Measurements from ENCODE around the gene GNAZ.
A peak's percentile ranks its signal among the peaks of the same experiment; 100 is the strongest.

Gene GNAZ

GRCh38 chr22:23146478-23147205 is 76.3 kb downstream of the GNAZ start:
- TF ChIP-seq CTCF (IDR thresholded peaks at IDR 0.05; ENCODE audit: low read depth, low read length, missing control alignments): no peak
- H3K4me3 ChIP-seq (replicated peaks; ENCODE audit: low read depth, low read length): peak overlapping the region; percentile 79
- no peak for DNase-seq (ENCODE audit: extremely low read depth, low read depth)

- H3K4me3 ChIP-seq (replicated peaks; ENCODE audit: low read depth, low read length): no peak overlapping the region
- no peak for TF ChIP-seq CTCF (IDR thresholded peaks at IDR 0.05; ENCODE audit: low read depth, low read length, missing control alignments)
- no peak for DNase-seq (ENCODE audit: extremely low read depth, low read depth)
These were observed 77.5 kb downstream of the GNAZ start for GRCh38 chr22:23147617-23148387.

- TF ChIP-seq CTCF (IDR thresholded peaks at IDR 0.05; ENCODE audit: low read depth, low read length, missing control alignments): no peak
These were observed 79.5 kb downstream of the GNAZ start for GRCh38 chr22:23149743-23150238.

GRCh38 chr22:23150762-23151161 is 80.4 kb downstream of the GNAZ start:
- no peak for TF ChIP-seq CTCF (IDR thresholded peaks at IDR 0.05; ENCODE audit: low read depth, low read length, missing control alignments)
- H3K4me3 ChIP-seq (replicated peaks; ENCODE audit: low read depth, low read length): no peak overlapping the region
- no peak for DNase-seq (ENCODE audit: extremely low read depth, low read depth)

More at GRCh38 chr22:23149743-23150238, 79.5 kb downstream of the GNAZ start:
- no peak for DNase-seq (ENCODE audit: extremely low read depth, low read depth)
- no peak overlapping the region for H3K4me3 ChIP-seq (replicated peaks; ENCODE audit: low read depth, low read length)

- no peak for DNase-seq (ENCODE audit: extremely low read depth, low read depth)
- TF ChIP-seq CTCF (IDR thresholded peaks at IDR 0.05; ENCODE audit: low read depth, low read length, missing control alignments): no peak
- no peak overlapping the region for H3K4me3 ChIP-seq (replicated peaks; ENCODE audit: low read depth, low read length)
These were observed 81.5 kb downstream of the GNAZ start for GRCh38 chr22:23151827-23152226.

- no peak overlapping the region for H3K4me3 ChIP-seq (replicated peaks; ENCODE audit: low read depth, low read length)
- TF ChIP-seq CTCF (IDR thresholded peaks at IDR 0.05; ENCODE audit: low read depth, low read length, missing control alignments): no peak
- DNase-seq (ENCODE audit: extremely low read depth, low read depth): no peak
These were observed 82.2 kb downstream of the GNAZ start for GRCh38 chr22:23152238-23153114.
